Type B pancreatic cell (in vitro differentiated cells): ENCODE results near the gene ZNF445. TPM values are rescaled to one million over a fixed set of nuclear protein-coding genes. Genes with fewer than 3 reads are reported as not detected.
"Not testable (repeated sequence)": the region's sequence is repeated elsewhere in the genome, so short reads cannot be mapped to it uniquely, and the experiment has no call there.

ENCODE experiments used
- DNase-seq: peaks from one replicate; pipeline ENCODE4 v3.0.0; 2021; ENCODE audit warnings: mixed read lengths; ENCODE audit not compliant: unreplicated experiment; ENCODE audit errors: extremely low spot score
- H3K27ac Mint-ChIP-seq: 2 replicates; pipeline ENCODE4 v1.8.0; 2021; ENCODE audit warnings: mild to moderate bottlenecking, mixed read lengths
- H3K27me3 Mint-ChIP-seq: 2 replicates; pipeline ENCODE4 v1.8.0; 2021; ENCODE audit warnings: mixed read lengths
- H3K36me3 Mint-ChIP-seq: 2 replicates; pipeline ENCODE4 v1.8.0; 2021; ENCODE audit warnings: mixed read lengths
- H3K4me1 Mint-ChIP-seq: one replicate; pipeline ENCODE4 v1.8.0; 2021; ENCODE audit warnings: mixed read lengths; ENCODE audit not compliant: unreplicated experiment
- H3K4me3 Mint-ChIP-seq: 2 replicates; pipeline ENCODE4 v1.8.0; 2021; ENCODE audit warnings: mild to moderate bottlenecking, mixed read lengths
- H3K9me3 Mint-ChIP-seq: 2 replicates; pipeline ENCODE4 v1.8.0; 2021; ENCODE audit warnings: mixed read lengths
- total RNA-seq: library from RNA; stranded (reverse); gene quantifications from 2 replicates; pipeline ENCODE4 v1.2.1, GENCODE V29; 2021; ENCODE audit warnings: low replicate concordance
- TF ChIP-seq, protein P1 (sequence below): fragments of 200-600 bp; sonication (generic); conservative IDR thresholded peaks from 2 replicates; pipeline ENCODE4 v1.5.0; 2021; ENCODE audit warnings: antibody characterized with exemption, mild to moderate bottlenecking

Gene ZNF445
- total RNA-seq, 1 donor from 2014 or later: 41.5 TPM

DNA sequence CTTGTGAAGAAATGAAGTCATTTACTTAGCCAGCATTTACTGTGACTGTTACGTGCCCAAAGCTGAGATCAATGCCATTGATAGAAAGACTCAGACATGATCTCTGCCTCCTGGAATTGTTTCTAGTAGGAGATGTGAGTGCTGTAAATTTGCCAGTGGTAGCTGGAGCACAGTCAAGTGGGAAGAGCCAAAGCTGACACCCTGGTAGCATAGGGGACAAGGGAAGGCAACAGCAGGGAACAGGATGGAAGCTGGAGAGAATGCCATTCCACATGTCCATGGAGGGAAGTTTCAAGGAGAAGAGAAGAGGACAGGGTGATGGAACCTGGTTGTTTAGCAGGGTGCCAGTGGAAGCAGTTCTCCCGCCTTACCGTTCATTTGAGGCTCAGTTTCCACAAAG is 74.9 kb downstream of the ZNF445 start:
- H3K4me3 Mint-ChIP-seq: no peak overlapping the region
- TF ChIP-seq, protein P1, sequence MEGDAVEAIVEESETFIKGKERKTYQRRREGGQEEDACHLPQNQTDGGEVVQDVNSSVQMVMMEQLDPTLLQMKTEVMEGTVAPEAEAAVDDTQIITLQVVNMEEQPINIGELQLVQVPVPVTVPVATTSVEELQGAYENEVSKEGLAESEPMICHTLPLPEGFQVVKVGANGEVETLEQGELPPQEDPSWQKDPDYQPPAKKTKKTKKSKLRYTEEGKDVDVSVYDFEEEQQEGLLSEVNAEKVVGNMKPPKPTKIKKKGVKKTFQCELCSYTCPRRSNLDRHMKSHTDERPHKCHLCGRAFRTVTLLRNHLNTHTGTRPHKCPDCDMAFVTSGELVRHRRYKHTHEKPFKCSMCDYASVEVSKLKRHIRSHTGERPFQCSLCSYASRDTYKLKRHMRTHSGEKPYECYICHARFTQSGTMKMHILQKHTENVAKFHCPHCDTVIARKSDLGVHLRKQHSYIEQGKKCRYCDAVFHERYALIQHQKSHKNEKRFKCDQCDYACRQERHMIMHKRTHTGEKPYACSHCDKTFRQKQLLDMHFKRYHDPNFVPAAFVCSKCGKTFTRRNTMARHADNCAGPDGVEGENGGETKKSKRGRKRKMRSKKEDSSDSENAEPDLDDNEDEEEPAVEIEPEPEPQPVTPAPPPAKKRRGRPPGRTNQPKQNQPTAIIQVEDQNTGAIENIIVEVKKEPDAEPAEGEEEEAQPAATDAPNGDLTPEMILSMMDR: no peak
- no peaks in the 10 kb centered on the region for H3K9me3 Mint-ChIP-seq
- H3K36me3 Mint-ChIP-seq: peaks cover 25% of the 10 kb centered on the region
- no peaks in the 10 kb centered on the region for H3K4me1 Mint-ChIP-seq
- no peaks in the 10 kb centered on the region for H3K27me3 Mint-ChIP-seq
- DNase-seq: no peak
- H3K27ac Mint-ChIP-seq: no peak overlapping the region

DNA sequence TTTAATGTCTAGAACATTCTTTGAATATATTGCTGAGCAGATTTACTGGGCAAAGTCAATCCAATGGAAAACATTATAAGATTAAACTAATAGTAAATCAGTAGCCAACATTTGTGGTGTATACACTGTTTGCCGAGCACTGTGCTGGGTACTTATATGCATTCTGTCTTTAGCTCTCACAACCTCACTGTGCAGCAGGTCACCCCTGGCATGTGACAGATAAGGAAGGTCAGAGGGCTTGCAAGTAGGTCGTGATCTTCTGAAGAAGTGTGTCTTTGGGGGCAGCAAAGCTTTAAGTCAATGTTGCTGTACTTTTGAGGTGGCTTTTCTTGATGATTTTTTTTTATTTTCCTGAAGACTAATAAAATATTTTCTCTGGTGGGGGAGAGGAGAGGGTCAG is 76.7 kb downstream of the ZNF445 start:
- no peak overlapping the region for H3K27ac Mint-ChIP-seq
- H3K4me1 Mint-ChIP-seq: no peaks in the 10 kb centered on the region
- TF ChIP-seq, protein P1: no peak
- no peaks in the 10 kb centered on the region for H3K9me3 Mint-ChIP-seq
- no peak overlapping the region for H3K4me3 Mint-ChIP-seq
- H3K36me3 Mint-ChIP-seq: peaks cover 33% of the 10 kb centered on the region
- no peaks in the 10 kb centered on the region for H3K27me3 Mint-ChIP-seq
- no peak for DNase-seq

DNA sequence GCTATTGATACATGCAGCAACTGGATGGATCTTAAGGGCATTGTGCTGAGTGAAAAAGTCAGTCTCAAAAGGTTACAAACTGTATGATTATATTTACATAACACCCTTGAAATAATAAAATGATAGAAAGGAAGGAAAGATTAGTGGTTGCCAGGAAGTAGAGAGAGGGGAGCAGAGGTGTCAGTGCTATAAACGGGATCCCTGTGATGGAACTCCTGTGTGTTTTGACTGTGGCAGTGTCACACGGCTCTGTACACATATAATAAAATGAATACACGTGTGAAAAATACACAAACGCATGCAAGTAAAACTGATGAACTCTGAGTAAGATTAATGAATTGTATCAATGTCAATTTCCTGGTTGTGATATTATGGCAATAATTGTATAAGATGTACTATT is 78.6 kb downstream of the ZNF445 start:
- no peaks in the 10 kb centered on the region for H3K27me3 Mint-ChIP-seq

DNA sequence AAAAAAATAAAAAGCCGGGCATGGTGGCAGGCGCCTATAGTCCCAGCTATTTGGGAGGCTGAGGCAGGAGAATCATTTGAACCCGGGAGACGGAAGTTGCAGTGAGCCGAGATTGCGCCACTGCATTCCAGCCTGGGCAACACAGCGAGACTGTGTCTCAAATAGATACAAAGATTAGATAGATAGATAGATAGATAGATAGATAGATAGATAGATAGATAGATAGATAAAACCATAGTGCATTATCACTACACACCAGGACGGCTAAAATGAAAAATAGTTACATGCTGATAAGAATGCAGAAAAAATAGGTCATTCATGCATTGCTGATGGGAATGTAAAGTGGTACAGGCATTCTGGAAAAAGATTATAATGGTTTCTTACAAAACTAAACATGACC is 79.2 kb downstream of the ZNF445 start:
- H3K27ac Mint-ChIP-seq, H3K4me3 Mint-ChIP-seq, H3K27me3 Mint-ChIP-seq, H3K9me3 Mint-ChIP-seq, DNase-seq, H3K4me1 Mint-ChIP-seq: not testable (repeated sequence)
- peaks cover 22% of the 10 kb centered on the region for H3K36me3 Mint-ChIP-seq

More for the DNA sequence above, 78.6 kb downstream of the ZNF445 start:
- Mint-ChIP-seq H3K4me1 (no peaks in the 10 kb centered on the region), H3K36me3 (peaks cover 26% of the 10 kb centered on the region), H3K27ac (no peak overlapping the region), H3K4me3 (no peak overlapping the region), H3K9me3 (no peaks in the 10 kb centered on the region)
- DNase-seq: no peak
- TF ChIP-seq, protein P1: no peak

DNA sequence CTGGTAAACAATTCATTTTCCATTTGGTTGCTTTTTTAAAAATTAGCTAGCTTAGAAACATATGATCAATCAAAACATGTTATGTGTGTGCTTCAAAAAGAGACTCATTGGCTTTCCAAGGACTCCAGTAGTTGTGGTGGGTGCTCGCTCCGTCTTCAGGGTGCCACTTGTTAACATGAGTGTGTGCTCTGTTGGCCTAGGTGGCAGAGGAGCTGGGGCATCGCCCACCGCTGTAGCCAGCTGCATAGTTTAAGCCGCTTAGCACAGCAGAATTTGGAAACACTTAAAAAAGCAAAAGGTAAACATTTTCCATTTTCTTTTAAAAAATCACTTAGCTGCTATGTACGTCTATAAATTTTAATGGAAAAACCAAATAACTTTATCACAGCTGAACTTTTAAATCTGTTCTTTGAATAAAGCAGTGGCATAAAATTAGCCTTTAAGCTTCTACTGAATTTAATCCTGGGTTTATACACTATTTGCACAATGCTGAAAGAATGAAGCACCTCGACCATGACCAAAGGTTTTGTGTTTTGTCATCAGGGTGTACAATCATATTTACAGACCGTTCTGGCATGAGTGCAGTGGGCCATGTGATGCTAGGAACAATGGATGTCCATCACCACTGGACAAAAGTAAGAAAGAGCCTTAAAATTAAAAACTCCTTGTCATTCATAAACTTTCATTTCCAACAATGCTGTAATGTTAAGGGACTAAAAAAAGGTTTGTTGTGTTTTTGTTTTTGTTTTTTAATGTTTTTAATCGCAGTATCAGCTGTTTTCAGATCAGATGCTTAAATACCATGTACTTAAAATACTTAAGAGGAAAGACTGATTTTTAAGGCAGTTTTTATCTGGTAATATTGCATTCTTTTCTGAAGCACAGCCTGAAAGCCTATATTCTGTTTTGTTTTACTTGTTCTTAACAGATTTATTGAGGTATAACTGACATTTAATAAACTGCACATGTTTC is 81.0 kb downstream of the ZNF445 start:
- Mint-ChIP-seq H3K4me3 (no peak overlapping the region), H3K36me3 (peaks cover 19% of the 10 kb centered on the region), H3K27me3 (no peaks in the 10 kb centered on the region), H3K9me3 (no peaks in the 10 kb centered on the region), H3K4me1 (no peaks in the 10 kb centered on the region), H3K27ac (no peak overlapping the region)
- TF ChIP-seq, protein P1: no peak
- DNase-seq: no peak

DNA sequence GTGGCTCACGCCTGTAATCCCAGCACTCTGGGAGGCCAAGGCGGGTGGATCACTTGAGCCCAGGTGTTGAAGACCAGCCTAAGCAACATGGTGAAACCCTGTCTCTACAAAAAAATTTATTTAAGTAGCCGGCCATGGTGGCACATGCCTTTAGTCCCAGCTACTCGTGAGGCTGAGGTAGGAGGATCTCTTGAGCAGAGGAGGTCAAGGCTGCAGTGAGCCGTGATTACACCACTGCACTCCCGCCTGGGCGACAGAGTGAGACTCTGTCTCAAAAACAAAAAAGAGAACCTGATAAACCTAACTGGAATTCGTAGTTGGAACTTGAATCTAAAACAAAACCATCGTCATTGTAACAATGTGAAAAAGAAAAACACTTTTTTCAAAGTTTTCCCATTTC is 81.8 kb downstream of the ZNF445 start:
- Mint-ChIP-seq H3K4me3 (no peak overlapping the region), H3K4me1 (no peaks in the 10 kb centered on the region), H3K27ac (no peak overlapping the region), H3K9me3 (no peaks in the 10 kb centered on the region), H3K27me3 (no peaks in the 10 kb centered on the region), H3K36me3 (peaks cover 17% of the 10 kb centered on the region)
- TF ChIP-seq, protein P1: no peak
- DNase-seq: no peak
